ENCODE results near the gene GRID1.

Gene GRID1

GRCh38 chr10:85596389-85596788 is 770.2 kb downstream of the GRID1 start:
- Histone ChIP-seq H3K36me3 (no peaks in the 10 kb centered on the region), H3K27me3 (no peaks in the 10 kb centered on the region), H3K4me3 (ENCODE audit: low read depth in 1 of 2, low read length in 1 of 2) (no peak overlapping the region), H3K4me1 (ENCODE audit: control insufficient read depth in 1 of 2, insufficient read depth in 1 of 2, low read depth in 1 of 2, low read length in 1 of 2) (no peaks in the 10 kb centered on the region), H3K9me3 (no peaks in the 10 kb centered on the region), H3K27ac (no peak overlapping the region)
- no peak for TF ChIP-seq CTCF (IDR thresholded peaks at IDR 0.05)

DNA sequence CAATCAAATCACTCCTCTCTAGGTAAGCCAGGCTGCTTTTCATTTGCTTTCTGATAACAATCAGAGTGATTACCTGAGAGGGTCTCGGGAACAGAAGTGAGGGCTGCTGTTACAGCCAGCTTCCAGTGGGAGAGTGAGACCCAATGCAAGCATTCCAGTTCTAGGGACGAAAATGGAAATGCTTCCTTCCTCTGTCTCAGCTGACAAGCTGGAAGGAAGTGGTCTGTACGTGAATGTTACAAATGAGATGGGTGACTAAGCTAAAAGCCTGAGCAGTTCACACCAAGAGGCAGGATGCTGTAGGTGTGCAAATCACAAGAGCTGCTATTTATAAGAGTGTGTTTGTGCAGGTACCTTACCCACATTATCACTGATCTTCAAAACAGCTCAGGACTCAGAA is 772.4 kb downstream of the GRID1 start:
- no peaks in the 10 kb centered on the region for H3K27me3 ChIP-seq
- no peak overlapping the region for H3K27ac ChIP-seq
- no peaks in the 10 kb centered on the region for H3K4me1 ChIP-seq (ENCODE audit: control insufficient read depth in 1 of 2, insufficient read depth in 1 of 2, low read depth in 1 of 2, low read length in 1 of 2)
- H3K4me3 ChIP-seq (ENCODE audit: low read depth in 1 of 2, low read length in 1 of 2): no peak overlapping the region
- no peaks in the 10 kb centered on the region for H3K9me3 ChIP-seq
- TF ChIP-seq CTCF (IDR thresholded peaks at IDR 0.05): no peak
- H3K36me3 ChIP-seq: no peaks in the 10 kb centered on the region

DNA sequence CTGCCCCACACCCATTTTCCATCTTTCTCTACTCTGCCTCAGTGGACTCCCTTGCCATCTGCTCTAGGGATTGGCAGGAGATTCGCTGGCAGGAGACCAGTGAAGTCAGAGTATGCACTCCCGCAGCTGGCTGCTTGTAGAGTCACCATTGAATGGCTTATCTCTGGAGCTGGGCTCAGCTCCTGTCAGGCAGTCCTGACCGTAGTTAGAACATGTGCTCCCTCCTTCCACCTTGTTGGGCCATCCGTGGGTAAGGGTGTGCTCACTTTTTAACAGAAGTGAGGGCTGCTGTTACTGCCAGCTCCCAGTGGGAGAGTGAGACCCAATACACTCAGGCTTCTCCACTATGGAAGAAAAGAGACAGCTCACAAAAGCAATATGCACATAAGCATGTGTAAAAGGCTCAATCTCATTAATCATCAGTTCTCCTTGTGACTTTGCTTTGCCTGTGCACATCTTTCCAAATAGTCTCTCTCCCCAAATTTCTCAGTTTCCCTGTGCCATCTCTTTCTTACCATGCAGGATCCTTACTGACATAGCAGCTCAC is 773.3 kb downstream of the GRID1 start:
- H3K27me3 ChIP-seq: no peaks in the 10 kb centered on the region
- H3K4me1 ChIP-seq (ENCODE audit: control insufficient read depth in 1 of 2, insufficient read depth in 1 of 2, low read depth in 1 of 2, low read length in 1 of 2): no peaks in the 10 kb centered on the region
- no peak overlapping the region for H3K27ac ChIP-seq
- H3K4me3 ChIP-seq (ENCODE audit: low read depth in 1 of 2, low read length in 1 of 2): no peak overlapping the region
- no peak for TF ChIP-seq CTCF (IDR thresholded peaks at IDR 0.05)
- no peaks in the 10 kb centered on the region for H3K36me3 ChIP-seq
- H3K9me3 ChIP-seq: no peaks in the 10 kb centered on the region

DNA sequence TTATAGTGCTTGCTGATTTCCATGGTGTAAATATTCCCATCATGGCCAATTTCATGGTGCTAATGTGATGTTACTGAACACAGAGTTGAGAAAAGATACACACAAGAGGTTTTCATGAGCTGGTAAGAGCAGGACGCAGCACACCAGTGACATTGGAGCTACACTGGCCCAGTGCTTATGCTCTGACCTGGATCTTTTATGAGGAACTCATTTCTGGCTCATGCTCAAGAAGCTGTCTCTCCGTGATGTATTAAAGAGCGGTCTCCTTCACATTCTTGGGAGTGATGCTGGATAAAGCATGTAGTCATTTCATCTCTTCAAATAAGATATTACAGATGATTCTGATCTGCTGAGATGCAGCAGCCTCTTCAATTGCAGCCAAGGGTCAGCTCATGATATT is 785.2 kb downstream of the GRID1 start:
- Histone ChIP-seq H3K4me1 (ENCODE audit: control insufficient read depth in 1 of 2, insufficient read depth in 1 of 2, low read depth in 1 of 2, low read length in 1 of 2) (no peaks in the 10 kb centered on the region), H3K36me3 (no peaks in the 10 kb centered on the region), H3K27ac (no peak overlapping the region), H3K9me3 (no peaks in the 10 kb centered on the region), H3K27me3 (no peaks in the 10 kb centered on the region), H3K4me3 (ENCODE audit: low read depth in 1 of 2, low read length in 1 of 2) (no peak overlapping the region)
- no peak for TF ChIP-seq CTCF (IDR thresholded peaks at IDR 0.05)

DNA sequence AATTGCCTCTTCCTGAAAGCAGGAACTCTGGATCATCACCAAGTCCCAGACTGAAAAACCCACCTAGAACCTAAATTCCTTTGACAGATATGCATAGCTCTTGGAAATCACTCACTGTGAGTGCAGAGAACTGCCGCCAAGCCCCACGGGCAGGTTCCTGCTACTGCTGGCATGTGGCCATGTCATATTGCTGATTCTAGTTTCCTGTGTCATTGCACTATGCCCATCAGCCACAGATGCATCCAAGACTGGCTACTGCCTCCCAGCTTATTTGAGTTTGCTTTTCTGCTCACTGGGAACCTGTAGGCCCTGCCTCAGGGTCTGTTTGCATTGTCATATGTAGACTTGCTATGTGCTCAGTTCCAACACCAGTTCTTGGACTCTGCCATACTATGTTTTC is 786.0 kb downstream of the GRID1 start:
- no peaks in the 10 kb centered on the region for H3K9me3 ChIP-seq
- H3K36me3 ChIP-seq: no peaks in the 10 kb centered on the region
- H3K4me1 ChIP-seq (ENCODE audit: control insufficient read depth in 1 of 2, insufficient read depth in 1 of 2, low read depth in 1 of 2, low read length in 1 of 2): no peaks in the 10 kb centered on the region
- no peak overlapping the region for H3K27ac ChIP-seq
- no peaks in the 10 kb centered on the region for H3K27me3 ChIP-seq
- H3K4me3 ChIP-seq (ENCODE audit: low read depth in 1 of 2, low read length in 1 of 2): no peak overlapping the region
- TF ChIP-seq CTCF (IDR thresholded peaks at IDR 0.05): no peak

- no peaks in the 10 kb centered on the region for H3K27me3 ChIP-seq
- H3K27ac ChIP-seq: no peak overlapping the region
- H3K4me3 ChIP-seq (ENCODE audit: low read depth in 1 of 2, low read length in 1 of 2): no peak overlapping the region
- no peak for TF ChIP-seq CTCF (IDR thresholded peaks at IDR 0.05)
- no peaks in the 10 kb centered on the region for H3K36me3 ChIP-seq
- H3K4me1 ChIP-seq (ENCODE audit: control insufficient read depth in 1 of 2, insufficient read depth in 1 of 2, low read depth in 1 of 2, low read length in 1 of 2): no peaks in the 10 kb centered on the region
- no peaks in the 10 kb centered on the region for H3K9me3 ChIP-seq
Observed at GRCh38 chr10:85578860-85579259, 787.7 kb downstream of the GRID1 start.
